Peyer's patch (tissue), 4 donors: Measurements from ENCODE around the gene DUXB.

Experiments
- CTCF ChIP-seq, 6 experiments: fragments of 450-650 bp in 4 of 6; fragments of 200-600 bp in 2 of 6; sonication (generic) in 1 of 6; IDR thresholded peaks; one replicate each; pipeline ENCODE4 v1.5.1; 2017 to 2019; ENCODE audit warnings: antibody characterized with exemption in 6 of 6, mild to moderate bottlenecking in 3 of 6, moderate library complexity in 1 of 6
- POLR2A ChIP-seq, 2 donors: fragments of 450-650 bp; IDR thresholded peaks; one replicate each; pipeline ENCODE4 v1.5.1; 2017; ENCODE audit warnings: antibody characterized with exemption in 2 of 2, mild to moderate bottlenecking in 2 of 2, moderate library complexity in 2 of 2

- TF ChIP-seq CTCF (IDR thresholded peaks at IDR 0.05), result no peak
- TF ChIP-seq POLR2A (IDR thresholded peaks at IDR 0.05), result no peak
Observed at GRCh38 chr16:75701361-75701760, at the start of gene DUXB.
